HG02884 (cell line): ENCODE data around the gene VSIR.

ENCODE experiments used
- ATAC-seq: cut with Tn5 transposase; IDR thresholded peaks from one replicate; pipeline ENCODE4 v1.9.1; 2021; ENCODE audit warnings: mild to moderate bottlenecking, moderate library complexity; ENCODE audit not compliant: unreplicated experiment

The VSIR gene

GRCh38 chr10:71735709-71736569 is 37.4 kb downstream of the VSIR start:
- ATAC-seq = no peak

GRCh38 chr10:71734797-71735196 is 38.5 kb downstream of the VSIR start:
- ATAC-seq = no peak

- ATAC-seq = no peak
Observed at GRCh38 chr10:71731791-71732190, 41.5 kb downstream of the VSIR start.

- no peak for ATAC-seq
Observed at GRCh38 chr10:71729161-71729636, 44.1 kb downstream of the VSIR start.

GRCh38 chr10:71727738-71728737 is 45.3 kb downstream of the VSIR start:
- ATAC-seq = peak; percentile 51

GRCh38 chr10:71727105-71727737 is 46.1 kb downstream of the VSIR start:
- ATAC-seq = peak; percentile 52

GRCh38 chr10:71726580-71727104 is 46.7 kb downstream of the VSIR start:
- no peak for ATAC-seq

- no peak for ATAC-seq
Observed at GRCh38 chr10:71725998-71726579, 47.2 kb downstream of the VSIR start.

GRCh38 chr10:71725249-71725648 is 48.1 kb downstream of the VSIR start:
- no peak for ATAC-seq

GRCh38 chr10:71724539-71724938 is 48.8 kb downstream of the VSIR start:
- ATAC-seq = no peak

GRCh38 chr10:71723311-71723710 is 50.0 kb downstream of the VSIR start:
- ATAC-seq = no peak

GRCh38 chr10:71722849-71723248 is 50.5 kb downstream of the VSIR start:
- ATAC-seq = no peak

- no peak for ATAC-seq
Observed at GRCh38 chr10:71721313-71721712, 52.0 kb downstream of the VSIR start.

- no peak for ATAC-seq
Observed at GRCh38 chr10:71720288-71720687, 53.0 kb downstream of the VSIR start.

GRCh38 chr10:71719464-71720201 is 53.7 kb downstream of the VSIR start, which contains the start of gene C10orf105:
Gene C10orf105, minus strand, starts transcription at chr10:71719778. Its CDS starts 3,441 bp downstream, at chr10:71716337.
- ATAC-seq = no peak

- no peak for ATAC-seq
Observed at GRCh38 chr10:71719042-71719441, 54.3 kb downstream of the VSIR start.

- ATAC-seq = no peak
Observed at GRCh38 chr10:71718165-71718698, 55.1 kb downstream of the VSIR start.

GRCh38 chr10:71717551-71717951 is 55.8 kb downstream of the VSIR start:
- ATAC-seq = no peak

GRCh38 chr10:71717056-71717455 is 56.3 kb downstream of the VSIR start:
- ATAC-seq = no peak
